HG02840 (cell line): Measurements from ENCODE around the gene NT5C1A.

Experiments used
- ATAC-seq: cut with Tn5 transposase; IDR thresholded peaks from one replicate; pipeline ENCODE4 v1.9.1; 2021; ENCODE audit warnings: mild to moderate bottlenecking, moderate library complexity, moderate number of reproducible peaks; ENCODE audit not compliant: unreplicated experiment, low FRiP score

Gene NT5C1A

GRCh38 chr1:39690794-39691382, 19.0 kb upstream of the NT5C1A start:
- no peak for ATAC-seq

DNA sequence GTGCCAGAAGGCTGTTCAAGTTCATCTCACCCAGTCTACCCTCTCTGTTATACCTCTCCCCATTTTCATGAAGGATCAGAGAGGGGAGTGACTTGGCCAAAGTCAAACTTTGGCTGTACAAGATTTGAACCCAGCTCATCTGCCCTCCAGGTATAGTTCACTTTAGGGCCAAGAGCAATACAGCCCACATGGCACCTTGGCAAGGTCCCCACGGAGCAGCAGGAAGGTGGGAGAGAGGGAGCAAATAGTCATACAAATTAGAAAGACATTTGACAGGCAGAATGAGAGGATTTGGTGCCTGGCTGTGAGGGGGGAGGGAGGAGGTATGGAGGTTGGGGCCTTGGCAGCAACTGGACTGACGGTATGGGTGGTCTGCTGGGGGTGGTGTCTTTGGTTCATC, 18.3 kb upstream of the NT5C1A start:
- no peak for ATAC-seq

DNA sequence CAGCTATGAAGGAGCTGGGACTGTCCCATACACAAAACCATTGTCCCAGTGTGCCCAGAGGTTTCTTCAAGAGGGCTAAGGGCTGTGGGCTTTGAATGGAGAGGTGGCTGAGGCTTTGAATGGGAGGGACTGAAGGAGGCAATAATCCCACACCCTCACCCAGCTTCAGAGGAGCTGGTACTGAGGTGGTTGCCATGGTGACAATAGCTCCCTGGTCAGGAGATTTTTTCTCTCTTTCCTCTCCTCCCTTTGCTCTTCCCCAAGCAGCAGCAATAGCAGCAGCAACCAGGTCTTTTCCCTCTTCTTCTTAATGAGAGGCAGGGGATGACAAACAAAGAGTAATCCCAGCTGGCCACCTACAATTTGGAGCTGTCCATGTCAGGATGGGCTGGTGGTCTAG, 17.7 kb upstream of the NT5C1A start:
- no peak for ATAC-seq

GRCh38 chr1:39689214-39689613, 17.3 kb upstream of the NT5C1A start:
- no peak for ATAC-seq

GRCh38 chr1:39688706-39689105, 16.8 kb upstream of the NT5C1A start:
- ATAC-seq, result no peak

DNA sequence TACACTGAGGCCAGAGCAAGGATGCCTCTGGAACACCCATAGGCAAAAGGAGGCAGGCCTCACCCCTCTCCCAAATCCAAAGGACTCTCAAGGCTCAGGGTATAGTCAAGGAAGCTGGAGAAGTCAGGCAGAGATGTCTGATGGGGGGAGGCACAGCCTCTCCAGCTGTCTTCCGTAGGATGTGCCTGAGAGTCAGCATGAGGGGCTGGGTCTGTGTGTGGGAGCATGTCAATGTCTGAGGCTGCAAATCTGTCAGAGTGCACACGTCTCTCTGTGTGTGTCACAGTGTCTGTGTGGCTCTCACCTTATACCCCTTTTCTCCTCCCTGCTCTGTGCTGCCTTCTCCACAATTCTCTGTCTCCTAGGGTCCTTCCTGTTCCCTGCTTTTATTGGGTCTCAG, 15.3 kb upstream of the NT5C1A start:
- ATAC-seq, result no peak

- no peak for ATAC-seq
Measured at GRCh38 chr1:39685071-39685470, 13.2 kb upstream of the NT5C1A start.

- ATAC-seq, result no peak
Measured at GRCh38 chr1:39684313-39684664, 12.4 kb upstream of the NT5C1A start.

DNA sequence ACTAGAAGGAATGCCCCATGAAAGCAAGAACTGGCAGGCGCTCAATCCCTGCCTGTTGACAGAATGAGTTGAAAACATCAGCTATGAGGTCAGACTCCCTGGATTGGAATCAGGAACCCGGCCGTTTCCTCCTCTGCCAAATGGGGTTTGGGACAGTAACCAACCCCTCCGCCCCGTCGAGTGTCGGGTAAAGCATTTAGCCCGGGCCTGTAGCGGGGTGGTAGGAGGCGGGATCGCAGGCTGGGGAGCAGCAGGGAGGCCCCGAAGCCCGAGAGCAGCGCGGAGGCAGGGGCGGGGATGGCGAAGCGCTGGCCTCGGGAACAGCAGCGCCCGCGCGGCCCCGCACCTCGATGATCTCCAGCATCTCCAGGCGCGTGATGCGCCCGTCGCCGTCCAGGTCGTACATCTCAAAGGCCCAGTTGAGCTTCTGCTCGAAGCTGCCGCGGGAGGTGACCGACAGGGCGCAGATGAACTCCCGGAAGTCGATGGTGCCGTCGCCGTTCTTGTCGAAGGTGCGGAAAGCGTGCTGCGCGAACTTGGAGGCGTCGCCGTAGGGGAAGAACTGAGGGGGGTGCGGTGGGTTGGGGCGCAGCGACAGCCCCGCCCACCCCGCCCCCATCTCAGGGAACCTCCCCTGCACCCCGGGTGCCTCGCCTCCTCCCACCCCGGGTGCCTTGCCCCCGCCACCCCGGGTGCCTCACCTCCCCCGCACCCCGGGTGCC, 11.8 kb upstream of the NT5C1A start:
- ATAC-seq, result no peak

GRCh38 chr1:39681999-39682398, 10.1 kb upstream of the NT5C1A start:
- ATAC-seq, result no peak

GRCh38 chr1:39681294-39681693, 9.4 kb upstream of the NT5C1A start:
- no peak for ATAC-seq

DNA sequence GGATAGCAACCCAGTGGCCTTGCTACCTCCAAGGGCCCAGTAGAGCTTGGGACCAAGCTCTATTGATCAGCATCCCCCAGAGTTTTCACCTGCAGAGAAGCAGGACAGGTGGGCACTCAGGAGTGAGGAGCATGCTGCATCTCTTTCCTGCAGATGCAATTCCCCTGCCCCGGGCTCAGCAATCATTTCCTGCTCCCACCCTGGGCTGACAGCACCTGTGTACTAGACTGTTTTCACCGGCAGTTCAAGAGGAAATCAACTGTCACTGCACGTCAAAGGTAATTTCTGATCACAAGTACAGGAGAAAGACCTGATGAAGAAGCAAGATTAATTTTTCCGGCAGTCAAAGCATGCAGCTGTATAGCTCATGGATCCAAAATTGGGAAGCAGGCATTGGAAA, 8.8 kb upstream of the NT5C1A start:
- ATAC-seq, result no peak

DNA sequence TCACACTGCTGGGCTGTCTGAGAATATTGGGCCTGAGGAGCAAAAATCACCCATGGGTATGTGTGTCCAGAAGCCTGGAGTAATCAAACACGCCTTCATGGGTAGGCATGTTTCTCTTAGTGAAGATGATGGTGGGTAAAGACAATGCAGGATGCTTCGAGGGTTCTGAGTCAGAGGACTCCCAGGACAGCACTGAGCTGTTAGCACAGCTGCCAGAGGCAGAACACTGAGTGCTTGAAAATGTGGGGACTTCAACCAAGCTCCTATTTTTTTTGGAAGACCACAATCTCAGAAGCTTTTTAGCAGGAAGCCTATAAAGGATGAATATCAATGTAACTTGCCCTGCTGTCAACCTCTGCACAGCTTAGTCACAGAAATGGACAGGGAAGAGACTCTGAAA, 7.9 kb upstream of the NT5C1A start:
- ATAC-seq, result no peak

DNA sequence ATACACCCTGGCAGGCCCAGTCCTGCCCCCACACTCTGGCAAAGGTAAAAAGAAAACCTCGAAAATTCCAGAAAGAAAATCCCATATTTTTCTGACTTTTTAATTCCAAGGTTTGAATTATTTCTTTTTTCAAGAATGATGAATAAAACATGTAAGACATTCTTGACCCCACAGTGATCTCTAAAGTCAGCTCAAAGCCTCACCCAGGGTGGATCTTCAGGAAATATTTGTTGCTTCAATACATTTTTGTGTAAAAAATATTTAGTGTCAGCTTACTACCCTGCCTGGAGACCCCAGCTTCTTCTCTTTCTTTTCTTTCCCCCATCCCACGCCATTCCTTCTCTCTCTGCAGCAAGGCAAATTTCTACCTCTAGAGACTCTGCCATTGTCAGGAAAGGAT, 7.0 kb upstream of the NT5C1A start:
- no peak for ATAC-seq

- no peak for ATAC-seq
Measured at GRCh38 chr1:39677645-39678044, 5.7 kb upstream of the NT5C1A start.

DNA sequence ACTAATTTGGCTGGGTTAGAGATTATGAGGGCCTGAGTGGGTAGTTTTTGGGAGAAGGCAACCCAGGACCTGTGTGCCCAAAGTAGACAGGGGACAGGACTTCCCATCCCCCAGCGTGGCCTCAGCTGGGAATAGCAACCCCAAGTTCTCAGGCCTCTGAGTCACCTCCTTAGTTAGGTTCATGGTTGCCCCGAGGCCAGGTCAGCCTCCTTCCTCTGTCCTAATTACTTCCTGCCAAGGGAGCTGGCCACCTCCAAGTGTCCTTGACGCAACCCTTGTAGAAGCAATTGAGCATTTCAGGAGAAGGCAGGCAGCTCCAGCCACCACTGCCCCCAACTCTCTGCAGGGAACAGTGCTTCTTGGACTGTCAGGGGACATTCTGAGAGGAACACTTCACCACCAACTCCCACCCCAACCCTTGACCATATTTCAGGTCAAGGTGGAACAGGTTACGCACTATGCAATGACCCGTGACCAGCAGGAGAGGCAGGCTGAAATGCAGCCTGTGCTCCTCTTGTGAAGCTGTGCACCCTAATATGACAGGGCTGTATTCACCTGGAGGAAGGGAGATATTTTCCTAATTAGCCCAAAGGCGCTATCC, 5.1 kb upstream of the NT5C1A start:
- no peak for ATAC-seq

DNA sequence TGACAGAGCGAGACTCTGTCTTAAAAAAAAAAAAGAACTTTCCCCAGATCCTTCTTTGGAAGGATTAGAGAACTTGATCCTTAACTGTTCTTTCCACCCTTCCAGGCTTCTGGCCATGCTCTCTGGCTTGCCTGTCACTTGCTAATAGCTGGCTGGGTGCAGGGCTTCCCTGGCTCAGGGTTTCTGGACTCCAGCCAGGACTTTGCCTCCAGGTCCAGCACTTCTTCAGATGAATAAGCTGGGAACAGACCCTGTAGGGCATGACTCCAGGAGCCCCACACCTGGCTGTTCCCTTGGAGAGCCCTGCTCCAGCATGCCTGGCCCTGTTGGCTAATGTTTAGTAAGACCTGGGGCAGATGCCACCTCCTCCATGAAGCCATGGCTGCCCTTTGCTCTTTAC, 3.3 kb upstream of the NT5C1A start:
- no peak for ATAC-seq

DNA sequence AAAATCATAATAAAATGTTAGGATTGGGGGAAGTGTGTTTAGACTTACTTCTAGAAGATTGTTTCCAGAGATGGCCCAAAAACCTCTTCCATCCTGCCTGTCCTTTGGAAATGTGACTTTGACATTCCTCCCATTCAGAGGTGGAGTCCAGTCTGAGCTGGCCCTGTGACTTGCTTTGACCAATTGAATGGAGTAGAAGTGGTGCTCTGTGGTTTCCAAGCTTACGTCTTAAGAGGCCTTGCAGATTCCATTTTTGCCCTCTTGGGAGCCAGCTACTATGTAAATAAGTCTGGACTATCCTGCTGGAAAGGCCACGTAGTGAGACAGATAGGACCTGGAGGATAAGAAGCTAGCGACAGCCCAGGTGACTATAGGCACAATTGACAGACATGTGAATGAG, 1.3 kb upstream of the NT5C1A start:
- no peak for ATAC-seq

DNA sequence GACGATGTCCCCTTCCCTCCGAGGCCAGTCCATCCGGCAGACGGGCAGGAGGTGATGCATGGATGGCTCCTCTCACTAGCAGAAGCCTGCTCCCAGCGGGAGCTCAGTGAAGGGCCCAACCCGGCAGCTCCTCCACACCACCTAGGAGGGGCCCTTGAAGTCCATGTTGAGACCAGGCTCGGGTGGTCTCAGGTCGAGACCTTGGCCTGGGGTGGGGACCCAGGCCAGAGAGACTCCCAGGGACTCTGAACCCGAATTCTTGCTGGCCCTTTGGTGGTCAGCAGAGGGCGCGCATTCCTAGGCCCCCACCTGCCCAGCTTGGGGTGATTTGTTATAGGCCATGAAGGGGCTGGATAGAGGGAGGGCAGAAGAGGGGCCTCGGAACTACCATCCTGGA, 642 bp upstream of the NT5C1A start:
- ATAC-seq, result no peak

- ATAC-seq, result no peak
Measured at GRCh38 chr1:39671433-39671792, 494 bp downstream of the NT5C1A start.

DNA sequence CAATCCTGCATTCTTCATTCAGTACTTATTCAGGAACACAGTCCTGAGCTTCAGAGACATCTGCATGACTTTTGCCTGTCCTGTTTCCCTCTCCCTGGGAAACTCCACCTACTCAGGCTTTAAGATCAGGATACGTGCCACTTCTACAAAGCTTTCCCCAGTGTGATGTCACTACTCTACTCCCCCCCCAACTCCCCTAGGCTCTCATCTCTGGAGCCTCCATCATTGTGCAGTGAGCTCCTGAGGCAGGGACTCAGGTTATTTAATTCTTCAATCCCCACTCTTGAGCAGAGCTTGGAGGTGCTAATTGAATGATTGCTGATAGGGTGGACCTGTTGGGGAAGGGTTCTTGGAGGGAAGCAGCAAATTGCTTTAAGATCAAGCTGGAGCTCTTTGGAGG, 1.2 kb downstream of the NT5C1A start:
- ATAC-seq, result no peak

DNA sequence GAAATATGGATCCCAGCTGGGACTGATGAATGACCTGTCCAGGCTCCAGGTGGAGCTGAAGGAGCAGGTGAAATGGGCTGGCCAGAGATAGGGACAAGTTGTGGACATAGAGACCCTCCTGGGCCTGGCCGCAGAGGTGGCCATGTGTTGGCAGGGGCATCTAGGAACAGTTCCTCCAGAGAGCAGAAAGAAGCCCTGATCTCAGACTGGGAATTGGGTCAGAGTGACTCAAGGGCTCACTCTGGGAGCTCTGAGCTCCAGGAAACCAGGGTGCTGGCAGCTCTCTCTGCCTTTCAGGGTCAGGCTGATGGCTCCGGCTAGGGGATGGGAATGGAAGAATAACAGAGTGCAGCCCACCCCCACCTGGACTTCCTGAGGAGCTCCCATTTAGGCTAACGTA, 3.0 kb downstream of the NT5C1A start:
- ATAC-seq, result no peak
